GM12891 (cell line): ENCODE data around the gene VWA8.

Source experiments
- POLR2A ChIP-seq: IDR thresholded peaks from 2 replicates; pipeline ENCODE4 v1.6.1; 2011; ENCODE audit warnings: low read depth, low read length, control low read depth
- POLR2AphosphoS5 ChIP-seq: IDR thresholded peaks from 2 replicates; pipeline ENCODE4 v1.6.1; 2011; ENCODE audit warnings: low read depth, low read length, control low read depth
- SPI1 ChIP-seq: IDR thresholded peaks from 2 replicates; pipeline ENCODE4 v1.6.1; 2011; ENCODE audit warnings: low read depth, low read length, control low read depth

DNA sequence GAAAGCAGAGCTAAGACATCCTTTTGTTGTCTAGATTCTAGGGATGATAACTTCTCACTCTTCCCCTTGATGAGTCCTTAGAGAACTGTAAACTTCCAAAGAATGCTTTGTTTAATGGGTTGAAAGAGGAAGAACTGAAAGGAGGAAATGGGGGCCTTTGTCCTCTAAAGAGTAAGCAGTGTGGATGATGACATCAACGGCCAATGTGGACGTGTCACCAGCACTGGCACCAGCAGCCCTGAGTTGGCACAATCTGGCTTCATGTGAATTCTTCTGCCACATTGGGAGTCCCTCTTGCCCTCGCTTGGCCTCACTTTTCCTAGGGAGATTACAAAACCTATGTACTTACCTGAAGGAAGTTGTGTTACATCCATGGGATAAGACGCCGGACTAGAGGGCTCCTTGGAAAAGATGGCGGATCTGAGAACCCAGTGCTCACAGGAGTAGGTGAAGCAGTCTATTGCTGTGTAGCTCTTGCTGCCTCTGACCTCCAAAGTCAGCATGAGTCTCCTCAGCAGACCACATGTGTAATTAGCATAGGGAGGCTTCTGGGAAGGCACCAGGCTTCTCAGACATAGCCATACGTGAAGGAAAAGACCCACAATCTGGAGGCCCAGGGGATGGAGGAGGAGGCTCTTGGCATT, 440.8 kb downstream of the VWA8 start:
- TF ChIP-seq POLR2A (no peak), SPI1 (no peak), POLR2AphosphoS5 (no peak)
